CD4-positive, alpha-beta T cell treated with Interferon alpha-2 for 1 hour (primary cell): ENCODE data around the gene GPI.
"Not testable (repeated sequence)": the region's sequence is repeated elsewhere in the genome, so short reads cannot be mapped to it uniquely, and the experiment has no call there.

Experiments
- DNase-seq, 2 donors: peaks; one replicate each; pipeline ENCODE4 v3.0.0-alpha.2; 2020 to 2022

Gene GPI

GRCh38 chr19:34364830-34365462, at the start of gene GPI:
GPI (plus strand) TSS chr19:34365196; CDS start chr19:34365267, 71 bp downstream.
- DNase-seq = peak; percentile 59 to 70

GRCh38 chr19:34316247-34316646, 48.7 kb upstream of the GPI start:
- no peak for DNase-seq

GRCh38 chr19:34316741-34317301, 48.2 kb upstream of the GPI start:
- no peak for DNase-seq

GRCh38 chr19:34317311-34317927, 47.6 kb upstream of the GPI start:
- peak; percentile 29 to 37 for DNase-seq

GRCh38 chr19:34319230-34319585, 45.8 kb upstream of the GPI start:
- no peak for DNase-seq

GRCh38 chr19:34319785-34320184, 45.2 kb upstream of the GPI start:
- no peak for DNase-seq

- no peak for DNase-seq
These were observed 44.7 kb upstream of the GPI start for GRCh38 chr19:34320277-34320676.

- DNase-seq = no peak
These were observed 43.3 kb upstream of the GPI start for GRCh38 chr19:34321735-34322134.

GRCh38 chr19:34323433-34324204, 41.4 kb upstream of the GPI start:
- DNase-seq = no peak

- no peak for DNase-seq
These were observed 40.7 kb upstream of the GPI start for GRCh38 chr19:34324320-34324719.

- no peak for DNase-seq
These were observed 39.8 kb upstream of the GPI start for GRCh38 chr19:34325181-34325580.

- DNase-seq = no peak
These were observed 38.8 kb upstream of the GPI start for GRCh38 chr19:34325981-34326787.

- DNase-seq = no peak
These were observed 37.1 kb upstream of the GPI start for GRCh38 chr19:34327851-34328250.

- no peak for DNase-seq
These were observed 36.0 kb upstream of the GPI start for GRCh38 chr19:34328982-34329381.

- DNase-seq = no peak
These were observed 34.9 kb upstream of the GPI start for GRCh38 chr19:34330116-34330515.

GRCh38 chr19:34330596-34330995, 34.4 kb upstream of the GPI start:
- DNase-seq = not testable (repeated sequence)

GRCh38 chr19:34331596-34331995, 33.4 kb upstream of the GPI start:
- DNase-seq = not testable (repeated sequence)

GRCh38 chr19:34332027-34332760, 32.8 kb upstream of the GPI start:
- DNase-seq = no peak

GRCh38 chr19:34335914-34336313, 29.1 kb upstream of the GPI start:
- DNase-seq = no peak

- DNase-seq = peak; percentile 38 to 70
These were observed 28.2 kb upstream of the GPI start for GRCh38 chr19:34336781-34337271.

GRCh38 chr19:34337739-34338138, 27.3 kb upstream of the GPI start:
- DNase-seq = no peak
